Subcutaneous adipose tissue (tissue), 4 donors: ENCODE measurements around the gene CDH12. TPM values are rescaled to one million over a fixed set of nuclear protein-coding genes. Genes with fewer than 3 reads are reported as not detected.

ENCODE experiments used
- CTCF ChIP-seq: fragments of 450-650 bp; IDR thresholded peaks from one replicate; pipeline ENCODE4 v1.5.1; 2016; ENCODE audit warnings: low read depth, mild to moderate bottlenecking, control low read depth, antibody characterized with exemption, moderate library complexity
- total RNA-seq, 4 donors: library from RNA; depleted of rRNA; stranded (reverse); fragments of >200 nt; gene quantifications; one replicate each; pipeline ENCODE4 v1.1.0, GENCODE V29; 2016

Gene CDH12
- total RNA-seq, 4 donors from 2014 or later: 0.17 to 0.44 TPM; not detected in 2

- TF ChIP-seq CTCF: no peak
Measured at GRCh38 chr5:21802100-21802499, 1051.0 kb downstream of the CDH12 start.

GRCh38 chr5:21792748-21793147 is 1060.4 kb downstream of the CDH12 start:
- TF ChIP-seq CTCF: no peak

- TF ChIP-seq CTCF: no peak
Measured at GRCh38 chr5:21791304-21791703, 1061.8 kb downstream of the CDH12 start.

- no peak for TF ChIP-seq CTCF
Measured at GRCh38 chr5:21784487-21784886, 1068.7 kb downstream of the CDH12 start.

GRCh38 chr5:21783074-21783679 is 1070.0 kb downstream of the CDH12 start:
- no peak for TF ChIP-seq CTCF

- TF ChIP-seq CTCF: no peak
Measured at GRCh38 chr5:21776466-21776865, 1076.7 kb downstream of the CDH12 start.

- TF ChIP-seq CTCF: no peak
Measured at GRCh38 chr5:21774801-21775200, 1078.3 kb downstream of the CDH12 start.
